ENCODE results near the gene ABCA3. TPM values are rescaled to one million over a fixed set of nuclear protein-coding genes. Genes with fewer than 3 reads are reported as not detected.

Gene ABCA3
- total and polyA plus RNA-seq, 2 donors from 2014 or later = 5.5 to 35.5 TPM

DNA sequence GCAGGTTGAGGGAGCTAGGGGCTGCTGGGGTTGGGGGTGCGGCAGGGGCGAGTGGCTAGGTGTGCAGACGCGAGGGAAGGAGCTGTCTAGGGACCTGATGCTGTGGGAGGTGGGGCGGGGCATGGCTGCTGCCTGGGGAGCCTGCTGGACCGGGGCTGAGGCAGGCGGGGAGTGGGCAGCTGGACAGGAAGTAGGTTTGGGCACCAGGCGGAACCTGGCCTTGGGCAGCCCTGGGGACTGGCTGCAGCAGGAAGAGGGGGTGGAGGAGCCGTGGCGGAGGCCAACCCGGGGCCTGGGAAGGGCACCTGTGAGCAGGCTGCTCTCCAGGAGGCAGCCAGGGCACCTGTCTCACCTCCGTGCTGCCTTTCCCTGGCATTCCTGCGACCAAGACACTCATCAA lies 110.2 kb downstream of the ABCA3 start:
- Histone ChIP-seq H3K9me3 (ENCODE audit: control insufficient read depth in 2 of 3, insufficient read depth in 1 of 3, low read length in 3 of 3) (no peaks in the 10 kb centered on the region), H3K27ac (ENCODE audit: low read depth in 2 of 2, low read length in 2 of 2) (no peak overlapping the region), H3K36me3 (ENCODE audit: control insufficient read depth in 2 of 3, insufficient read depth in 3 of 3, low read length in 3 of 3) (peaks cover 0 to 32% (median 13%) of the 10 kb centered on the region in 3 donors), H3K9ac (ENCODE audit: low read length in 3 of 3) (no peak overlapping the region), H3K27me3 (ENCODE audit: control insufficient read depth, insufficient read depth, low read length) (no peaks in the 10 kb centered on the region), H3K4me3 (ENCODE audit: low read length in 3 of 3) (no peak overlapping the region), H3K4me1 (ENCODE audit: control insufficient read depth in 2 of 3, insufficient read depth in 2 of 3, low read depth in 1 of 3, low read length in 3 of 3) (no peaks in the 10 kb centered on the region)
- FAIRE-seq (no peak), DNase-seq (peak in 1 of 5 donors; percentile 73)
- intact Hi-C loops (cut with DNase I) = no loop called here
- TF ChIP-seq, protein P1, sequence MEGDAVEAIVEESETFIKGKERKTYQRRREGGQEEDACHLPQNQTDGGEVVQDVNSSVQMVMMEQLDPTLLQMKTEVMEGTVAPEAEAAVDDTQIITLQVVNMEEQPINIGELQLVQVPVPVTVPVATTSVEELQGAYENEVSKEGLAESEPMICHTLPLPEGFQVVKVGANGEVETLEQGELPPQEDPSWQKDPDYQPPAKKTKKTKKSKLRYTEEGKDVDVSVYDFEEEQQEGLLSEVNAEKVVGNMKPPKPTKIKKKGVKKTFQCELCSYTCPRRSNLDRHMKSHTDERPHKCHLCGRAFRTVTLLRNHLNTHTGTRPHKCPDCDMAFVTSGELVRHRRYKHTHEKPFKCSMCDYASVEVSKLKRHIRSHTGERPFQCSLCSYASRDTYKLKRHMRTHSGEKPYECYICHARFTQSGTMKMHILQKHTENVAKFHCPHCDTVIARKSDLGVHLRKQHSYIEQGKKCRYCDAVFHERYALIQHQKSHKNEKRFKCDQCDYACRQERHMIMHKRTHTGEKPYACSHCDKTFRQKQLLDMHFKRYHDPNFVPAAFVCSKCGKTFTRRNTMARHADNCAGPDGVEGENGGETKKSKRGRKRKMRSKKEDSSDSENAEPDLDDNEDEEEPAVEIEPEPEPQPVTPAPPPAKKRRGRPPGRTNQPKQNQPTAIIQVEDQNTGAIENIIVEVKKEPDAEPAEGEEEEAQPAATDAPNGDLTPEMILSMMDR (IDR thresholded peaks at IDR 0.05; ENCODE audit: borderline replicate concordance, extremely low read depth, insufficient read depth) = no peak

DNA sequence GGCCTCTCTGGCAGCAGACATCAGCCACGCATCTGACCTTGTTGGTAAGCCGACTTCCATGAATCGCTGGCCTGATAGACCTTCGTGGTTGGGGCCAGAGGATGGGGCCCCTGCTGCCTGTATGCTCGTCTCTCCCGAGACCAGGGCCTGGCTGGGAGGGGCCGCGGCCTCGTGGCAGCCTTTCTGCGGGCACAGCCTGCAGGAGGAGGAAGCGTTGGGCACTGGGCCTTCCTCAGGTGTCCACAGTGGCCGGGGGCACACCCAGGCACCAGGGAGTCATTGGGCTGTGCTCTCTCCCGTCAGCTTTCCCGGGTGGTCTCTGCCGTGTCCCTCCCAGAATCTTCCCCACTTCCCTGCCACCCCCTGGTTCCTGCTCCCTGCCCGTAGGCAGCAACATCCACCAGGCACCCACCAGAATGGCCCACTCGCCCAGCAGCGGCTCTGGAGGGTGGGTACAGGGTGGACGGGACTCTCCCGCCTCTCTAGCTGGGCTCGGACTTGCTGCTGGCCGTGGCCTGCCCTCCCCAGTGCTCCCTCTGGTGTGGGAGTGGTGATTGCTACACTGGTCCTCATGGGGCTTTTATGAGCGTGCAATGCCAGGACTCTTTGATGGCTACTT lies 110.8 kb downstream of the ABCA3 start:
- intact Hi-C loops (cut with DNase I) = no loop called here
- Histone ChIP-seq H3K27me3 (ENCODE audit: control insufficient read depth, insufficient read depth, low read length) (no peaks in the 10 kb centered on the region), H3K27ac (ENCODE audit: low read depth in 2 of 2, low read length in 2 of 2) (no peak overlapping the region), H3K9ac (ENCODE audit: low read length in 3 of 3) (no peak overlapping the region), H3K9me3 (ENCODE audit: control insufficient read depth in 2 of 3, insufficient read depth in 1 of 3, low read length in 3 of 3) (no peaks in the 10 kb centered on the region), H3K4me1 (ENCODE audit: control insufficient read depth in 2 of 3, insufficient read depth in 2 of 3, low read depth in 1 of 3, low read length in 3 of 3) (peaks cover 0 to 4% (median 3%) of the 10 kb centered on the region in 3 donors), H3K36me3 (ENCODE audit: control insufficient read depth in 2 of 3, insufficient read depth in 3 of 3, low read length in 3 of 3) (peaks cover 0 to 32% (median 10%) of the 10 kb centered on the region in 3 donors), H3K4me3 (ENCODE audit: low read length in 3 of 3) (no peak overlapping the region)
- FAIRE-seq (no peak), DNase-seq (no peak)
- TF ChIP-seq, protein P1 (IDR thresholded peaks at IDR 0.05; ENCODE audit: borderline replicate concordance, extremely low read depth, insufficient read depth) = no peak

DNA sequence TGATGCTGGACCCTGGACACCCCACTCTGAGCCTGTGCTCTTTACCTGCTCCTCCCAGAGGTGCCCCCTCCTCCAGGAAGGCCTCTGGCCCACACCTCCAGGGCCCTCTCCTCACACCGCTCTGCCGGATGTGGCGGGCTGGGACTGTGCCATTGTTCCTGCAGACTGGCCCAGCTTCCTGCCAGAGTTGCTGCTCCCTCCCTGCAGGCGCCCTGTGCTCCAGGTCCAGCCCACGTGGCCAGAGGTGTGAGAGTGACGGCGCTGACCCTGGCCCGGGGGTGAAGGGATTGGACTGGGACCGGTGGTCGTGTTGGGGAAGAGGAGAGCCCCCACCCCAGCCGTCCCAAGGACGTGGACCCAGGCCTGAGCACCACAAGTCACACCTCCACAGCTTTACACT lies 111.4 kb downstream of the ABCA3 start:
- no peak overlapping the region for H3K27ac ChIP-seq (ENCODE audit: low read depth in 2 of 2, low read length in 2 of 2)
- no peak overlapping the region for H3K9ac ChIP-seq (ENCODE audit: low read length in 3 of 3)
- TF ChIP-seq, protein P1 (IDR thresholded peaks at IDR 0.05; ENCODE audit: borderline replicate concordance, extremely low read depth, insufficient read depth) = no peak
- no peak overlapping the region for H3K4me3 ChIP-seq (ENCODE audit: low read length in 3 of 3)
- no peaks in the 10 kb centered on the region for H3K9me3 ChIP-seq (ENCODE audit: control insufficient read depth in 2 of 3, insufficient read depth in 1 of 3, low read length in 3 of 3)
- H3K4me1 ChIP-seq (ENCODE audit: control insufficient read depth in 2 of 3, insufficient read depth in 2 of 3, low read depth in 1 of 3, low read length in 3 of 3) = peaks cover 0 to 6% (median 3%) of the 10 kb centered on the region in 3 donors
- peaks cover 0 to 28% (median 10%) of the 10 kb centered on the region in 3 donors for H3K36me3 ChIP-seq (ENCODE audit: control insufficient read depth in 2 of 3, insufficient read depth in 3 of 3, low read length in 3 of 3)
- DNase-seq (no peak), FAIRE-seq (no peak)
- no peaks in the 10 kb centered on the region for H3K27me3 ChIP-seq (ENCODE audit: control insufficient read depth, insufficient read depth, low read length)
- intact Hi-C loops (cut with DNase I) = no loop called here
